Activated naive CD8-positive, alpha-beta T cell treated with anti-CD3 and anti-CD28 coated beads, Interleukin-2, amount 50 U/mL, for 24 hours (primary cell): Measurements from ENCODE around the gene ARMC9.
A peak's percentile ranks its signal among the peaks of the same experiment; 100 is the strongest.
"Not testable (repeated sequence)": the region's sequence is repeated elsewhere in the genome, so short reads cannot be mapped to it uniquely, and the experiment has no call there.

Experiments
- ATAC-seq: fragments of 150-1000 bp; cut with Tn5 transposase; one replicate; pipeline ENCODE4 v1.10.0; 2021
- DNase-seq: peaks from one replicate; pipeline ENCODE4 v3.0.0; 2021
- H3K27ac Mint-ChIP-seq: one replicate; pipeline ENCODE4 v1.8.0; 2021; ENCODE audit warnings: mild to moderate bottlenecking, mixed read lengths
- H3K27me3 Mint-ChIP-seq: one replicate; pipeline ENCODE4 v1.8.0; 2021; ENCODE audit warnings: mixed read lengths
- H3K36me3 Mint-ChIP-seq: one replicate; pipeline ENCODE4 v1.8.0; 2021; ENCODE audit warnings: low read depth, mixed read lengths
- H3K4me1 Mint-ChIP-seq: one replicate; pipeline ENCODE4 v1.8.0; 2021; ENCODE audit warnings: mixed read lengths
- H3K4me3 Mint-ChIP-seq: one replicate; pipeline ENCODE4 v1.8.0; 2021; ENCODE audit warnings: mild to moderate bottlenecking, moderate library complexity, mixed read lengths
- H3K9me3 Mint-ChIP-seq: one replicate; pipeline ENCODE4 v1.8.0; 2021; ENCODE audit warnings: mixed read lengths

Gene ARMC9

GRCh38 chr2:231189571-231190495 lies 8.6 kb upstream of the ARMC9 start:
- no peaks in the 10 kb centered on the region for H3K4me1 Mint-ChIP-seq
- no peaks in the 10 kb centered on the region for H3K36me3 Mint-ChIP-seq
- no peak overlapping the region for H3K4me3 Mint-ChIP-seq
- H3K27me3 Mint-ChIP-seq, result peaks cover 37% of the 10 kb centered on the region
- H3K27ac Mint-ChIP-seq, result no peak overlapping the region
- ATAC-seq, result no peak
- no peak for DNase-seq
- H3K9me3 Mint-ChIP-seq, result no peaks in the 10 kb centered on the region

- ATAC-seq (no peak), DNase-seq (no peak)
- Mint-ChIP-seq H3K4me1 (no peaks in the 10 kb centered on the region), H3K27ac (no peak overlapping the region), H3K36me3 (no peaks in the 10 kb centered on the region), H3K4me3 (no peak overlapping the region), H3K27me3 (peaks cover 37% of the 10 kb centered on the region), H3K9me3 (no peaks in the 10 kb centered on the region)
These were observed 7.8 kb upstream of the ARMC9 start for GRCh38 chr2:231190531-231191197.

DNA sequence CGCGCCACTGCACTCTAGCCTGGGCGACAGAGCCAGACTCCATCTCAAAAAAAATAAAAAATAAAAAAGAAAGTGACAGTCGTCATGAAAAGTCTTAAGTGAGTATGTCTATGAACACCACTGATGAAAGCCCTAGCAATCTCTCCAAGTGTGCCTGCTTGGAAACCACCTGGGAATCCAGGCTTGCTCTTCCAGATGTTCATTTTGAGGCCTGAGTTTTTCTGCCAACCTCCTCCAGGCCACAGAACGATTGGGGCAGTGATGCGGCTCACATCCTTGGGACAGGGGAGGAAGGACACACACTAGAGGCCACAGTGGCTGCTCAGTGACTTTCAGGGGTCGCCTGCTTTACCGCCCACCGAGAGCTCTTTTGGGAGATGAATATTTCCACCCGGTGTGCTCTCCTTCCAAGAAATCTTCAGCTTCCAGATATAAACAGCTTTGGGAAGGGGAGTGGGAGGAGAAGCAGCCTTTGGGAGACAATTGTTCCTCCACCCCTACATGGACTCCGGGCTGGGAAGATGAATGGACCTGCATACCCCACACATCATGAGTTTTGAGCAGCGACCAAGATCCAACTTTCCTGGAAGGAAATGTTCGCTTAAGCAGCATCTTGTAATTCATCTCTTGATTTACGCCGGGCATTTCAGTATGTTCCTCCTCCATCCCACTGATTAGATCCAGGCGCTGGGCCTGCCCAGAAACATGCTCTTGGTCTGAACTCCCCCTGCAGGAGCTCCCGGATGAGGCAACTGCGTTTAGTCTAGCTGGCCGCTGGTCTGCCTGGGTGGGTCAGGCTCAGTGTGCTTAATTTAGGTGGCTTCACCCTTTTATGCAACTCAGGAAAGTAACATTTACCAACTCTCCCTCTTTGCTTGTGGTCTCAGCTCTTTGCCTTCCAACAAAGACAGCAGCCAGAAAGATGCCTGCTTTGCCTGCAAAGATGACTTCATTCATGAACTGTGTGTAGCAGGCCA lies 6.2 kb upstream of the ARMC9 start:
- ATAC-seq (no peak), DNase-seq (no peak)
- H3K9me3 Mint-ChIP-seq, result no peaks in the 10 kb centered on the region
- H3K4me3 Mint-ChIP-seq, result no peak overlapping the region
- H3K4me1 Mint-ChIP-seq, result no peaks in the 10 kb centered on the region
- no peak overlapping the region for H3K27ac Mint-ChIP-seq
- no peaks in the 10 kb centered on the region for H3K36me3 Mint-ChIP-seq
- H3K27me3 Mint-ChIP-seq, result peaks cover 40% of the 10 kb centered on the region

DNA sequence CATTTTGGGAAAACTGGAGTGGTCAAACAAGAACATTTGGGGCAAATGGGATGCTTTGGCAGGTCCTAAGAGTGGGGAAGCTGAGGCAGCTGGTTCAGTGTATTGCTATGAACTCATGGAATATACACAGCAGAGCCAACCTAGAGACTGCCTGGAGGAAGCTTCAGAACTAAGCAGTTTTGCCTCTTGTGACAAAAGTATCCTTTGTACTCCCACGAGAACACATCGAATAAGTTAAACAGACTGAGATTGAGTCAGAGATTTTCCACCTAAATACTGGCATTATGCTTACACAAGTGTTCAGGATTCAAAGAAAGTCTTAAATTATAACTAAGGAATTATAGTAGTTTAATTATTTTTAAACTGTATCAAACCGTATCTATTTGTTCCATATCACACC lies 5.2 kb upstream of the ARMC9 start:
- H3K27ac Mint-ChIP-seq, result no peak overlapping the region
- no peak for ATAC-seq
- H3K36me3 Mint-ChIP-seq, result no peaks in the 10 kb centered on the region
- H3K9me3 Mint-ChIP-seq, result no peaks in the 10 kb centered on the region
- H3K4me3 Mint-ChIP-seq, result no peak overlapping the region
- peaks cover 7% of the 10 kb centered on the region for H3K4me1 Mint-ChIP-seq
- H3K27me3 Mint-ChIP-seq, result peaks cover 40% of the 10 kb centered on the region
- no peak for DNase-seq

GRCh38 chr2:231196592-231196991 lies 1.8 kb upstream of the ARMC9 start:
- no peaks in the 10 kb centered on the region for H3K36me3 Mint-ChIP-seq
- no peaks in the 10 kb centered on the region for H3K9me3 Mint-ChIP-seq
- ATAC-seq (no peak), DNase-seq (no peak)
- H3K27ac Mint-ChIP-seq, result no peak overlapping the region
- no peak overlapping the region for H3K4me3 Mint-ChIP-seq
- peaks cover 25% of the 10 kb centered on the region for H3K4me1 Mint-ChIP-seq
- peaks cover 19% of the 10 kb centered on the region for H3K27me3 Mint-ChIP-seq

- Mint-ChIP-seq H3K4me1 (peaks cover 25% of the 10 kb centered on the region), H3K4me3 (peak overlapping the region; percentile 93), H3K27me3 (peaks cover 17% of the 10 kb centered on the region)
- not testable (repeated sequence) for H3K36me3 Mint-ChIP-seq, H3K9me3 Mint-ChIP-seq, ATAC-seq, DNase-seq, H3K27ac Mint-ChIP-seq
These were observed 1.2 kb upstream of the ARMC9 start for GRCh38 chr2:231197196-231197595.

GRCh38 chr2:231197706-231198290 lies 633 bp upstream of the ARMC9 start:
- H3K4me3 Mint-ChIP-seq, result peak overlapping the region; percentile 93
- peaks cover 25% of the 10 kb centered on the region for H3K4me1 Mint-ChIP-seq
- peaks cover 11% of the 10 kb centered on the region for H3K27me3 Mint-ChIP-seq
- H3K27ac Mint-ChIP-seq, result peak overlapping the region; percentile 89
- no peaks in the 10 kb centered on the region for H3K9me3 Mint-ChIP-seq
- DNase-seq (no peak), ATAC-seq (no peak)
- no peaks in the 10 kb centered on the region for H3K36me3 Mint-ChIP-seq

- H3K4me3 Mint-ChIP-seq, result peak overlapping the region; percentile 93
- no peak for DNase-seq
These were observed 788 bp downstream of the ARMC9 start for GRCh38 chr2:231199219-231199618.

GRCh38 chr2:231200805-231201474 lies 2.5 kb downstream of the ARMC9 start:
- no peaks in the 10 kb centered on the region for H3K36me3 Mint-ChIP-seq
- no peak overlapping the region for H3K27ac Mint-ChIP-seq
- DNase-seq (no peak), ATAC-seq (no peak)
- no peaks in the 10 kb centered on the region for H3K9me3 Mint-ChIP-seq
- peaks cover 25% of the 10 kb centered on the region for H3K4me1 Mint-ChIP-seq
- H3K4me3 Mint-ChIP-seq, result no peak overlapping the region
- peaks cover 3% of the 10 kb centered on the region for H3K27me3 Mint-ChIP-seq

More at GRCh38 chr2:231199219-231199618, 788 bp downstream of the ARMC9 start:
- Mint-ChIP-seq H3K27ac (peak overlapping the region; percentile 54), H3K27me3 (peaks cover 3% of the 10 kb centered on the region), H3K36me3 (no peaks in the 10 kb centered on the region), H3K4me1 (peaks cover 25% of the 10 kb centered on the region), H3K9me3 (no peaks in the 10 kb centered on the region)
- ATAC-seq, result no peak

DNA sequence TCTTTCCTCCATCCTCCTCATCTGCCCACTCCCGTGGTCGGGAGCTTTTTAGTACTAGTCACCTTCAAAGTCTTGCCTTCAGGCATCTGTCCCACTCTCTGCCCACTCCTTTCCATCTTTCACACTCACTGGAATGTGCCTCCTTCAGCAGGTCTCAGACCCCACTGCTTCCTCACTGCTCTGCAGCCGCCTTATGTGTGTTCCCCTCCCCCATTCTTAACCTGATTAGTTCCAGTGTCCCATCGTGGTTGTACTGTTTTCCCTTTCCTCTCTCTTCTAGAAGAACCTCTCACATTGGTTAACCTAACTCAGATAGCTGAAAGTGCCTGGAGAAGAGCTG lies 3.0 kb downstream of the ARMC9 start:
- ATAC-seq (no peak), DNase-seq (no peak)
- H3K4me1 Mint-ChIP-seq, result peaks cover 25% of the 10 kb centered on the region
- no peak overlapping the region for H3K4me3 Mint-ChIP-seq
- no peaks in the 10 kb centered on the region for H3K9me3 Mint-ChIP-seq
- no peaks in the 10 kb centered on the region for H3K27me3 Mint-ChIP-seq
- no peaks in the 10 kb centered on the region for H3K36me3 Mint-ChIP-seq
- H3K27ac Mint-ChIP-seq, result no peak overlapping the region

DNA sequence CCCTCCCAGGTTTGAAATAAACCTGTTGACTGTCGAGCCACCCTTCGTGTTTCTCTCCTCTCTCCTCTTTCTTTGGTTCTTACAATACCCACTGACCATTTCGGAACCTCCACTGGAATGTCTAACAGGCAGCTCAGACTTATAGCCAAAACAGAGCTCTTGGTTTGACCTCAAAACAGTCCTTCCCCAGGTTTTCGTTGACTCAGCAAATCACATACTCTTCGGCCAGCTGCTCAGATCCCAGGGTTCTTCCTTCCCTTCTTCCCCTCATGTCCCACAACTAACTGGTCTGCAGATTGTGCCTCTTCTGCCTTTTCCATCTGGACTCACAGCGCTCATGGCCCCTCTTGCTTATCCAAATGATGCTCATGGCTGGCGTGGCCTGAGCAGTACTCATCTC lies 4.7 kb downstream of the ARMC9 start:
- Mint-ChIP-seq H3K4me3 (no peak overlapping the region), H3K4me1 (peaks cover 19% of the 10 kb centered on the region), H3K36me3 (no peaks in the 10 kb centered on the region), H3K9me3 (no peaks in the 10 kb centered on the region), H3K27ac (no peak overlapping the region), H3K27me3 (no peaks in the 10 kb centered on the region)
- DNase-seq (no peak), ATAC-seq (no peak)

GRCh38 chr2:231204146-231204545 lies 5.7 kb downstream of the ARMC9 start:
- Mint-ChIP-seq H3K27me3 (no peaks in the 10 kb centered on the region), H3K9me3 (no peaks in the 10 kb centered on the region), H3K27ac (no peak overlapping the region), H3K36me3 (peaks cover 2% of the 10 kb centered on the region), H3K4me3 (no peak overlapping the region), H3K4me1 (peaks cover 13% of the 10 kb centered on the region)
- DNase-seq (no peak), ATAC-seq (no peak)

DNA sequence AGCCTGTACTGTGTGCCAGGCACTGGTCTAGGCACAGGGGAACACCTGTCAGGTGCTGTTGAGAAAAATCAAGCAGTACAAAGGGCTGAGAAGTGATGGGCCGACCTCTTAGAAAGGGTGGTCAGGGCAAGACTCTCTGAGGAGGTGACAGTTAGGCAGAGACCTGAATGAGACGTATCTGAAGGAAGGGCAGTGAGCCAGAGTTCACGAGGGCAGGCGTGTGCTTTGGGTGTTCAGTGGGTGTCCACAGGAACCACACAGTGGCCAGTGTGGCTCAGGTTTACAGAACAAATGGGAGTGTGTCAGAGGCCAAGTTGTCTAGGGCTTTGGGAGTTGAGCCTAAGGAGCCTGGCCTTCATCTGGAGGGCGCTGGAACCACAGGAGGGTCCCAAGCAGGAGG lies 6.2 kb downstream of the ARMC9 start:
- no peak overlapping the region for H3K4me3 Mint-ChIP-seq
- DNase-seq (no peak), ATAC-seq (no peak)
- H3K36me3 Mint-ChIP-seq, result peaks cover 2% of the 10 kb centered on the region
- no peaks in the 10 kb centered on the region for H3K27me3 Mint-ChIP-seq
- H3K4me1 Mint-ChIP-seq, result peaks cover 11% of the 10 kb centered on the region
- H3K9me3 Mint-ChIP-seq, result no peaks in the 10 kb centered on the region
- H3K27ac Mint-ChIP-seq, result no peak overlapping the region

- peaks cover 2% of the 10 kb centered on the region for H3K36me3 Mint-ChIP-seq
- DNase-seq (no peak), ATAC-seq (no peak)
- no peak overlapping the region for H3K27ac Mint-ChIP-seq
- H3K9me3 Mint-ChIP-seq, result no peaks in the 10 kb centered on the region
- H3K4me3 Mint-ChIP-seq, result no peak overlapping the region
- no peaks in the 10 kb centered on the region for H3K4me1 Mint-ChIP-seq
- H3K27me3 Mint-ChIP-seq, result no peaks in the 10 kb centered on the region
These were observed 9.3 kb downstream of the ARMC9 start for GRCh38 chr2:231207734-231208133.
